GM12878 (cell line): ENCODE data around the gene TMBIM6. TPM values are rescaled to one million over a fixed set of nuclear protein-coding genes. Genes with fewer than 3 reads are reported as not detected.

ENCODE experiments used
- ATAC-seq: fragments of 200-7000 bp; cut with Tn5 transposase; 3 replicates; pipeline ENCODE4 v1.9.1; 2020; ENCODE audit warnings: mild to moderate bottlenecking, moderate library complexity
- BruUV-seq: library from RNA; stranded (reverse); fragments of 400-500 nt; replicated peaks from 2 replicates; lab custom pipeline; 2021; lab: Mats Ljungman, UMichigan
- CTCF ChIA-PET: fragments of 300-600 bp; sonication (Branson Sonifier 250); formaldehyde crosslinking; extraction: SDS; loops from one replicate; lab custom pipeline; 2021; ENCODE audit warnings: inconsistent platforms; lab: Yijun Ruan, JAX
- POLR2A ChIA-PET: fragments of 350-600 bp; formaldehyde crosslinking; extraction: SDS; loops from one replicate; lab custom pipeline; 2021; ENCODE audit warnings: inconsistent platforms; lab: Charles Lee
- RAD21 ChIA-PET: fragments of 300-600 bp; sonication (Branson Sonifier 250); formaldehyde crosslinking; loops from one replicate; lab custom pipeline; 2023; ENCODE audit warnings: antibody characterized with exemption; ENCODE audit not compliant: unreplicated experiment; lab: Charles Lee
- SMC1A ChIA-PET: fragments of 300-600 bp; sonication (Branson Sonifier 250); formaldehyde crosslinking; loops from one replicate; lab custom pipeline; 2023; ENCODE audit not compliant: unreplicated experiment, uncharacterized antibody; lab: Charles Lee
- DNase-seq: peaks from one replicate; pipeline ENCODE4 v3.0.0-alpha.2; 2011; ENCODE audit warnings: low read depth, low spot score
- FAIRE-seq: peaks from 3 replicates; lab custom pipeline; 2011; peaks lifted over from hg19 to GRCh38; lab: Jason Lieb, UNC
- H2AFZ ChIP-seq: 2 replicates; pipeline ENCODE4 v1.6.0; 2011; ENCODE audit warnings: low read depth, low read length, control low read depth; ENCODE audit not compliant: control insufficient read depth
- H3K27ac ChIP-seq: 2 replicates; pipeline ENCODE4 v1.5.1; 2011; ENCODE audit warnings: control low read depth; ENCODE audit not compliant: control insufficient read depth, insufficient read depth
- H3K27me3 ChIP-seq, 2 experiments: replicated peaks in 1 of 2; 2 replicates each; pipeline versions ENCODE4 v1.6.0 to v1.6.1; 2011; ENCODE audit warnings: low read length in 1 of 2; ENCODE audit not compliant: control insufficient read depth in 2 of 2, insufficient read depth in 2 of 2
- H3K36me3 ChIP-seq, 2 experiments: 2 replicates each; pipeline ENCODE4 v1.5.1; 2011; ENCODE audit warnings: low read length in 1 of 2; ENCODE audit not compliant: control insufficient read depth in 2 of 2, insufficient read depth in 2 of 2
- H3K4me1 ChIP-seq: 2 replicates; pipeline ENCODE4 v1.6.1; 2011; ENCODE audit warnings: mild to moderate bottlenecking, low read length, moderate library complexity, mixed read lengths; ENCODE audit not compliant: control insufficient read depth, insufficient read depth
- H3K4me2 ChIP-seq: 2 replicates; pipeline ENCODE4 v1.6.0; 2011; ENCODE audit warnings: control low read depth; ENCODE audit not compliant: control insufficient read depth, insufficient read depth
- H3K4me3 ChIP-seq: fragments of 200-600 bp; sonication (generic); 2 replicates; pipeline ENCODE4 v1.5.1; 2016
- H3K79me2 ChIP-seq: 2 replicates; pipeline ENCODE4 v1.6.0; 2011; ENCODE audit warnings: low read length; ENCODE audit not compliant: control insufficient read depth, insufficient read depth
- H3K9ac ChIP-seq: 2 replicates; pipeline ENCODE4 v1.8.0; 2011; ENCODE audit warnings: low read length, control low read depth, mixed read lengths; ENCODE audit not compliant: control insufficient read depth, insufficient read depth
- H3K9me3 ChIP-seq: replicated peaks from 3 replicates; pipeline ENCODE4 v1.5.1; 2011; ENCODE audit warnings: mild to moderate bottlenecking, low read length; ENCODE audit not compliant: control insufficient read depth, insufficient read depth
- H4K20me1 ChIP-seq: 2 replicates; pipeline ENCODE4 v1.6.0; 2011; ENCODE audit not compliant: control insufficient read depth, insufficient read depth
- ASH2L ChIP-seq: fragments of 300-600, 200-600 bp; sonication (generic); IDR thresholded peaks from 2 replicates; pipeline ENCODE4 v1.6.1; 2017; ENCODE audit warnings: low read depth, mild to moderate bottlenecking, borderline replicate concordance
- BHLHE40 ChIP-seq, 2 experiments: fragments of 450-650 bp in 1 of 2; IDR thresholded peaks; 2 replicates each; pipeline ENCODE4 v1.6.1; 2011 to 2017; ENCODE audit warnings: low read depth in 2 of 2, borderline replicate concordance in 1 of 2, improper control_type of control experiment in 1 of 2, low read length in 1 of 2, mild to moderate bottlenecking in 1 of 2
- HDAC2 ChIP-seq: fragments of 200-600 bp; sonication (generic); IDR thresholded peaks from 2 replicates; pipeline ENCODE4 v1.6.1; 2017
- NR2C1 ChIP-seq: fragments of 450-650 bp; IDR thresholded peaks from 2 replicates; pipeline ENCODE4 v1.6.1; 2017; ENCODE audit warnings: antibody characterized with exemption, mild to moderate bottlenecking, moderate library complexity
- POLR2AphosphoS5 ChIP-seq: IDR thresholded peaks from 2 replicates; pipeline ENCODE4 v1.6.1; 2011; ENCODE audit warnings: mild to moderate bottlenecking, low read length, inconsistent platforms
- TCF7 ChIP-seq: IDR thresholded peaks from 2 replicates; pipeline ENCODE4 v1.6.1; 2014; ENCODE audit warnings: antibody characterized with exemption, borderline replicate concordance
- WGBS: methylation state at CpG from one replicate; pipeline ENCODE4 v1.1.6; 2016; ENCODE audit warnings: low lambda C conversion rate; ENCODE audit not compliant: insufficient replicate concordance, insufficient coverage; ENCODE audit errors: missing lambda C conversion rate; 5-methylcytosine and 5-hydroxymethylcytosine counted together
- in situ Hi-C: fragments of 300-500 bp; cut with MboI; formaldehyde crosslinking; loops from 9 replicates; pipeline ENCODE4 v1.14.3; 2018; ENCODE audit warnings: mixed read lengths
- intact Hi-C: fragments of 100-400 bp; cut with micrococcal nuclease; formaldehyde crosslinking; loops from one replicate; pipeline ENCODE4 v1.14.2; 2022; ENCODE audit not compliant: unreplicated experiment
- polyA plus RNA-seq, 11 experiments: library from polyadenylated mRNA; depleted of rRNA in 4 of 11; unstranded in 6 of 11; stranded (reverse) in 5 of 11; fragments of >200 nt; fragmentation: Nextera tagmentation in 4 of 11; fragmentation: Illumina TruSeq in 1 of 11; extraction: Ambion mirVana in 4 of 11; extraction: Trizol in 1 of 11; gene quantifications; 1 replicate in 1 of 11; 2 replicates in 10 of 11; pipeline versions ENCODE4 v1.2.1 to v1.2.3, GENCODE V29; 2011 to 2016; ENCODE audit warnings: inconsistent platforms in 2 of 11, missing spikeins in 2 of 11, low read depth in 1 of 11
- total RNA-seq, 4 experiments: library from RNA; depleted of rRNA in 3 of 4; stranded (reverse); fragments of >200 nt in 3 of 4; fragmentation: Illumina TruSeq in 1 of 4; extraction: Trizol in 1 of 4; gene quantifications; 2 replicates each; pipeline versions ENCODE4 v1.2.1 to v1.2.3, GENCODE V29; 2013 to 2021
- TF ChIP-seq, protein P1 (sequence below): IDR thresholded peaks from 2 replicates; pipeline ENCODE4 v1.6.1; 2011; ENCODE audit warnings: borderline replicate concordance, low read depth, mild to moderate bottlenecking, moderate library complexity, low read length; ENCODE audit not compliant: insufficient read depth, poor library complexity, severe bottlenecking
- TF ChIP-seq, protein P2 (sequence below): fragments of 450-650 bp; IDR thresholded peaks from 2 replicates; pipeline ENCODE4 v1.6.1; 2017; ENCODE audit warnings: mild to moderate bottlenecking

TMBIM6 gene
- total and polyA plus RNA-seq, 10 of the 15 experiments (the other 5 are each of a cell fraction or from before 2014, with no cell fraction given) = 224 to 1,192 (median 379) TPM

DNA sequence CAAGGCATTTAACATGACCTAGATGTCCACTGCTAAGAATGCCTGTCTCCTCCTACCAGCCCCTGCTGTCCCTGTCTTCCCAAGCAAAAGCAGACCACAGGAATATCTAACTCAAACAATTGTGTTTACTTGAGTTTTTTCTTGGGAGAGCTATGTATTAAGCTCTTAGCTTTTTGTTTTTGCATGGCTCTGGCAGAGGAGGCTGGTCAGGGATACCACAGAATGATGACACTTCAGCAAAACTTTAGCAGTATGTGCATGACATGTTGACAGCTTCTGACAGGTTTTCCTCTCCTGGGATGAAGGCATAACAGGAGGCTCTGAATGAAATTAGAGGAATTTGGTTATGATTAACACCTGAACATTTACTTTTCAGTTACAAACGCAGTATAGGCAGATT lies 6.9 kb downstream of the TMBIM6 start:
- Histone ChIP-seq H3K36me3 (peaks cover 1 to 23% of the 10 kb centered on the region in 2 experiments; a peak in 3 of 4 replicates), H2AFZ (no peak overlapping the region), H3K4me3 (peak overlapping the region; percentile 37; the same call in 1 of the 2 replicates), H3K4me1 (peaks cover 38% of the 10 kb centered on the region), H3K9me3 (no peaks in the 10 kb centered on the region), H3K27ac (no peak overlapping the region), H3K27me3 (no peaks in the 10 kb centered on the region), H3K79me2 (peaks cover 95% of the 10 kb centered on the region), H4K20me1 (peaks cover 16% of the 10 kb centered on the region; the same call in 1 of the 2 replicates), H3K4me2 (peak overlapping the region; percentile 70), H3K9ac (no peak overlapping the region; the same call in 1 of the 2 replicates)
- no peak for TF ChIP-seq POLR2AphosphoS5
- TF ChIP-seq, protein P1, sequence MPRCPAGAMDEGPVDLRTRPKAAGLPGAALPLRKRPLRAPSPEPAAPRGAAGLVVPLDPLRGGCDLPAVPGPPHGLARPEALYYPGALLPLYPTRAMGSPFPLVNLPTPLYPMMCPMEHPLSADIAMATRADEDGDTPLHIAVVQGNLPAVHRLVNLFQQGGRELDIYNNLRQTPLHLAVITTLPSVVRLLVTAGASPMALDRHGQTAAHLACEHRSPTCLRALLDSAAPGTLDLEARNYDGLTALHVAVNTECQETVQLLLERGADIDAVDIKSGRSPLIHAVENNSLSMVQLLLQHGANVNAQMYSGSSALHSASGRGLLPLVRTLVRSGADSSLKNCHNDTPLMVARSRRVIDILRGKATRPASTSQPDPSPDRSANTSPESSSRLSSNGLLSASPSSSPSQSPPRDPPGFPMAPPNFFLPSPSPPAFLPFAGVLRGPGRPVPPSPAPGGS = no peak
- RAD21 ChIA-PET = interaction anchor here (1.2 to 3.5 kb wide), 4 partner anchors 14 to 92 kb away, joined by 3 to 34 read pairs (median 4); partner anchors contain the start of gene FMNL3
- in situ Hi-C loops (no loop called here), intact Hi-C loops (no loop called here)
- SMC1A ChIA-PET = interaction anchor here (0.9 to 3.1 kb wide), 14 partner anchors 8 to 390 kb away, joined by 3 to 20 read pairs (median 4); no protein-coding TSS in a partner anchor
- no peak for FAIRE-seq
- no peak for ATAC-seq
- CTCF ChIA-PET = interaction anchor here (0.6 to 3.7 kb wide), 15 partner anchors 7 to 219 kb away, joined by 3 to 33 read pairs (median 6); partner anchors contain the start of gene TMBIM6
- no peak for DNase-seq
- no TSS peak for BruUV-seq
- WGBS = 71% methylated on average over 1 of the region's 1 CpG
- POLR2A ChIA-PET = interaction anchor here (0.5 to 2.3 kb wide), 5 partner anchors 9 to 435 kb away, joined by 4 to 7 read pairs (median 5); partner anchors contain the start of gene BCDIN3D

- FAIRE-seq (no peak), ATAC-seq (no peak), DNase-seq (no peak)
- WGBS = 27% methylated on average over 3 of the region's 3 CpGs
- in situ Hi-C loops = no loop called here
- RAD21 ChIA-PET = interaction anchor here (1.4 to 3.5 kb wide), 4 partner anchors 7 to 91 kb away, joined by 3 to 34 read pairs (median 8); partner anchors contain the start of genes FMNL3 and TMBIM6
- peaks cover 90% of the 10 kb centered on the region for H3K79me2 ChIP-seq
- H2AFZ ChIP-seq = no peak overlapping the region
- H3K27ac ChIP-seq = peak overlapping the region; percentile 27
- H3K27me3 ChIP-seq = no peaks in the 10 kb centered on the region
- POLR2A ChIA-PET = interaction anchor here (0.5 to 2.3 kb wide), 7 partner anchors 9 to 435 kb away, joined by 4 to 7 read pairs (median 5); partner anchors contain the start of gene BCDIN3D
- peak overlapping the region; percentile 48 for H3K4me3 ChIP-seq
- H3K4me2 ChIP-seq = peak overlapping the region; percentile 70
- no peaks in the 10 kb centered on the region for H3K9me3 ChIP-seq
- peak overlapping the region; percentile 34; the same call in 1 of the 2 replicates for H3K9ac ChIP-seq
- no TSS peak for BruUV-seq
- SMC1A ChIA-PET = interaction anchor here (0.7 to 3.1 kb wide), 15 partner anchors 9 to 390 kb away, joined by 3 to 20 read pairs (median 4); no protein-coding TSS in a partner anchor
- peaks cover 41% of the 10 kb centered on the region for H3K4me1 ChIP-seq
- CTCF ChIA-PET = interaction anchor here (0.6 to 3.7 kb wide), 20 partner anchors 8 to 382 kb away, joined by 3 to 33 read pairs (median 4); partner anchors contain the start of gene TMBIM6
- peaks cover 1 to 23% of the 10 kb centered on the region in 2 experiments; a peak in 3 of 4 replicates for H3K36me3 ChIP-seq
- intact Hi-C loops = no loop called here
- TF ChIP-seq HDAC2 (no peak), NR2C1 (no peak), BHLHE40 (IDR thresholded peaks at IDR 0.05; ENCODE audit: borderline replicate concordance in 1 of 2, low read depth in 2 of 2, low read length in 1 of 2) (no peak), TCF7 (no peak), ASH2L (no peak)
- TF ChIP-seq, protein P2, sequence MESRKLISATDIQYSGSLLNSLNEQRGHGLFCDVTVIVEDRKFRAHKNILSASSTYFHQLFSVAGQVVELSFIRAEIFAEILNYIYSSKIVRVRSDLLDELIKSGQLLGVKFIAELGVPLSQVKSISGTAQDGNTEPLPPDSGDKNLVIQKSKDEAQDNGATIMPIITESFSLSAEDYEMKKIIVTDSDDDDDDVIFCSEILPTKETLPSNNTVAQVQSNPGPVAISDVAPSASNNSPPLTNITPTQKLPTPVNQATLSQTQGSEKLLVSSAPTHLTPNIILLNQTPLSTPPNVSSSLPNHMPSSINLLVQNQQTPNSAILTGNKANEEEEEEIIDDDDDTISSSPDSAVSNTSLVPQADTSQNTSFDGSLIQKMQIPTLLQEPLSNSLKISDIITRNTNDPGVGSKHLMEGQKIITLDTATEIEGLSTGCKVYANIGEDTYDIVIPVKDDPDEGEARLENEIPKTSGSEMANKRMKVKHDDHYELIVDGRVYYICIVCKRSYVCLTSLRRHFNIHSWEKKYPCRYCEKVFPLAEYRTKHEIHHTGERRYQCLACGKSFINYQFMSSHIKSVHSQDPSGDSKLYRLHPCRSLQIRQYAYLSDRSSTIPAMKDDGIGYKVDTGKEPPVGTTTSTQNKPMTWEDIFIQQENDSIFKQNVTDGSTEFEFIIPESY = no peak
- peaks cover 16% of the 10 kb centered on the region; the same call in 1 of the 2 replicates for H4K20me1 ChIP-seq
These were observed 7.4 kb downstream of the TMBIM6 start for GRCh38 chr12:49748800-49749199.
